ENCODE data around the gene ITGA7. TPM values are rescaled to one million over a fixed set of nuclear protein-coding genes. Genes with fewer than 3 reads are reported as not detected.

The ITGA7 gene
- total RNA-seq, 1 experiment from 2014 or later = 96.2 TPM

DNA sequence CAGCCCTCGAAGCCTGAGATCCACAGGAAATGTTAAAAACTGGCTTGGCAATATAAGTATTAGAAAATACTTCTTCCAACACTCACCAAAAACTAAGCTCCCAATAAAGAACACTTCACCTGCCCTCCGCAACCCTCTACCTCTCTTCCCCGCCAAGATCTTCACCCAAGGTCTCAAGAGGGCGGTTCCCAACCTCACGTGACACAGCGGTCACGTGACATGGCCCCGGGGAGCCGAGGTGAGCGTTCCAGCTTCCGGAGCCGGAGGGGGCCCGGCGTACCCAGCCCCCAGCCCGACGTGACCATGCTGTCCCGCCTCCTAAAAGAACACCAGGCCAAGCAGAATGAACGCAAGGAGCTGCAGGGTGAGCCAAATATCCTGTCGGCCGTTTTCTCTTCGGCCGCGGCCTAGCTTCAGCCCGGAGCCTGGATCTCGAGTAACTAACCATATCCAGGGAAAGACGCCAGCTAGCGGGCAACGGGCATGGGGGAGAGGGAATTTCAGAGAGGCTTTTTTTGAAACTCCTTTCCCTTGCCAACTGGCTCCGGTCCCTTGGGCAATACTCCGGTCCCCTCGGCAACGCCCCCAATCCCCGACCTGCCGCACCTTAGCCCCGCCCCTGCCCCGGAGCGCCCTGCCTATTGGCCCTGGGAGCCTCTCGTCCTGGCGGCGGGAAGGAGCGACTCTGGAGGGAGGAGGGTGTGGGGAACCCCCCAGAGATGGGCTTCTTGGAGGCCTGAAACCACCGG is 8.3 kb upstream of the ITGA7 start, which contains the start of gene BLOC1S1 (continued):
- TF ChIP-seq SMAD3 (CRISPR knock-in tag; IDR thresholded peaks at IDR 0.05; ENCODE audit: borderline replicate concordance) (0 out of 2 replicates have a peak, but pooled peaks have one; percentile 28), ELF4 (CRISPR knock-in tag; IDR thresholded peaks at IDR 0.05; ENCODE audit: low read depth) (no peak), PRRX2 (CRISPR knock-in tag; IDR thresholded peaks at IDR 0.05) (no peak), ARID4B (CRISPR knock-in tag; IDR thresholded peaks at IDR 0.05; ENCODE audit: borderline replicate concordance) (peak; percentile 73; the same call in 1 of the 2 replicates), NFATC4 (CRISPR knock-in tag; IDR thresholded peaks at IDR 0.05) (no peak), FOXP1 (CRISPR knock-in tag; IDR thresholded peaks at IDR 0.05; ENCODE audit: borderline replicate concordance) (peak; percentile 57), ZNF121 (CRISPR knock-in tag; IDR thresholded peaks at IDR 0.05) (no peak), SP1 (CRISPR knock-in tag; conservative IDR thresholded peaks at IDR 0.05) (peak; percentile 96), ESRRA (CRISPR knock-in tag; IDR thresholded peaks at IDR 0.05; ENCODE audit: borderline replicate concordance) (peak; percentile 69; the same call in 1 of the 2 replicates), HMGA2 (CRISPR knock-in tag; IDR thresholded peaks at IDR 0.05) (no peak), KAT7 (CRISPR knock-in tag; IDR thresholded peaks at IDR 0.05; ENCODE audit: borderline replicate concordance) (peak; percentile 93; the same call in 1 of the 2 replicates), NR1H2 (CRISPR knock-in tag; IDR thresholded peaks at IDR 0.05) (no peak), MYBL2 (CRISPR knock-in tag; IDR thresholded peaks at IDR 0.05) (peak; percentile 64; the same call in 1 of the 2 replicates), ETV6 (CRISPR knock-in tag; IDR thresholded peaks at IDR 0.05) (0 out of 2 replicates have a peak, but pooled peaks have one; percentile 44), ZNF396 (CRISPR knock-in tag; IDR thresholded peaks at IDR 0.05; ENCODE audit: borderline replicate concordance) (no peak), GABPB1 (CRISPR knock-in tag; IDR thresholded peaks at IDR 0.05) (peak; percentile 22; the same call in 1 of the 2 replicates), USF1 (CRISPR knock-in tag; IDR thresholded peaks at IDR 0.05) (peak; percentile 100), TEAD1 (CRISPR knock-in tag; IDR thresholded peaks at IDR 0.05) (peak; percentile 68; the same call in 1 of the 2 replicates), ATF1 (CRISPR knock-in tag; IDR thresholded peaks at IDR 0.05) (0 out of 2 replicates have a peak, but pooled peaks have one; percentile 34), ZNF671 (CRISPR knock-in tag; IDR thresholded peaks at IDR 0.05) (no peak)
- TF ChIP-seq, protein P1, sequence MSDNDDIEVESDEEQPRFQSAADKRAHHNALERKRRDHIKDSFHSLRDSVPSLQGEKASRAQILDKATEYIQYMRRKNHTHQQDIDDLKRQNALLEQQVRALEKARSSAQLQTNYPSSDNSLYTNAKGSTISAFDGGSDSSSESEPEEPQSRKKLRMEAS (CRISPR knock-in tag; IDR thresholded peaks at IDR 0.05) = peak; percentile 88
- TF ChIP-seq, protein P2, sequence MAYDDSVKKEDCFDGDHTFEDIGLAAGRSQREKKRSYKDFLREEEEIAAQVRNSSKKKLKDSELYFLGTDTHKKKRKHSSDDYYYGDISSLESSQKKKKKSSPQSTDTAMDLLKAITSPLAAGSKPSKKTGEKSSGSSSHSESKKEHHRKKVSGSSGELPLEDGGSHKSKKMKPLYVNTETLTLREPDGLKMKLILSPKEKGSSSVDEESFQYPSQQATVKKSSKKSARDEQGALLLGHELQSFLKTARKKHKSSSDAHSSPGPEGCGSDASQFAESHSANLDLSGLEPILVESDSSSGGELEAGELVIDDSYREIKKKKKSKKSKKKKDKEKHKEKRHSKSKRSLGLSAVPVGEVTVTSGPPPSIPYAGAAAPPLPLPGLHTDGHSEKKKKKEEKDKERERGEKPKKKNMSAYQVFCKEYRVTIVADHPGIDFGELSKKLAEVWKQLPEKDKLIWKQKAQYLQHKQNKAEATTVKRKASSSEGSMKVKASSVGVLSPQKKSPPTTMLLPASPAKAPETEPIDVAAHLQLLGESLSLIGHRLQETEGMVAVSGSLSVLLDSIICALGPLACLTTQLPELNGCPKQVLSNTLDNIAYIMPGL (CRISPR knock-in tag; IDR thresholded peaks at IDR 0.05) = peak; percentile 57; the same call in 1 of the 2 replicates
- TF ChIP-seq, protein P3, sequence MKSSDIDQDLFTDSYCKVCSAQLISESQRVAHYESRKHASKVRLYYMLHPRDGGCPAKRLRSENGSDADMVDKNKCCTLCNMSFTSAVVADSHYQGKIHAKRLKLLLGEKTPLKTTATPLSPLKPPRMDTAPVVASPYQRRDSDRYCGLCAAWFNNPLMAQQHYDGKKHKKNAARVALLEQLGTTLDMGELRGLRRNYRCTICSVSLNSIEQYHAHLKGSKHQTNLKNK (CRISPR knock-in tag; IDR thresholded peaks at IDR 0.05) = no peak
